HL-60 (cell line): ENCODE measurements around the gene SETD5.

Experiments used
- GABPA ChIP-seq: IDR thresholded peaks from 2 replicates; pipeline ENCODE4 v1.6.1; 2012; ENCODE audit warnings: low read depth
- POLR2AphosphoS5 ChIP-seq: IDR thresholded peaks from 2 replicates; pipeline ENCODE4 v1.6.1; 2012; ENCODE audit warnings: low read depth
- TF ChIP-seq, protein P1 (sequence below): IDR thresholded peaks from one replicate; pipeline ENCODE4 v1.5.1; 2011; ENCODE audit warnings: low read length, control low read depth, inconsistent platforms; ENCODE audit not compliant: insufficient read depth
- TF ChIP-seq, protein P2 (sequence below): IDR thresholded peaks from 2 replicates; pipeline ENCODE4 v1.6.1; 2012; ENCODE audit warnings: low read depth; ENCODE audit not compliant: insufficient replicate concordance

DNA sequence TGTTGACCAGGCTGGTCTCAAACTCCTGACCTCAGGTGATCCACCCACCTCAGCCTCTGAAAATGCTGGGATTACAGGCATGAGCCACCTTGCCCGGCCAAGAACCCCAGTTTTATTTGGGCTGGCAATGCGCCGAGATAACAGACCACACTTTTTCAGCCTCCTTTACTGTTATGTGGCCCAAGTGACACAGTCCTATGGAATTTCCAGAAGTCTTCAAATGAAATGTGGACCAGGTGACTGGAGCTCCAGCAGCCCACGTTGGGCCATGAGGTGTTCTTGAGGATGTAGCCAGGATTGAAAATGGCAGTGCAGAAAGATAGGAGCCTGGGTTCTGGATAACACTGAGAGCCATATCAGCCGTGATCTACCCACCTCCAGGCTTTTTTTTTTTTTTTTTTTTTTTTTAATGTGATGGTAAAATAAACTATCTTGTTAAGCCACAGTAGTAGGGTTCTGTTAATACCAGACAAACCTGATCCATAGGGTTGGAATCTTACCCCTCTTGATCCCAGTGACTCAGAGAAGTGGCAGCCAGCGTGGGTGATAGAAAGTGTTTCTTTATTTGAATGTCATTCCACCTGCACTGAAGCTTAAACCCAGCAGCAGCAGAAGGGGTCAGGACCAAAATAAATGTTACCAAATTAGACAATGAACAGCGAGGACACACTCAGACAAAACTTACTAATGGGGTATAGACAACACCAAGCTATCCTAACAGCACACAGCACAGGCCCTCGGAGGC, 100.6 kb downstream of the SETD5 start:
- TF ChIP-seq, protein P1, sequence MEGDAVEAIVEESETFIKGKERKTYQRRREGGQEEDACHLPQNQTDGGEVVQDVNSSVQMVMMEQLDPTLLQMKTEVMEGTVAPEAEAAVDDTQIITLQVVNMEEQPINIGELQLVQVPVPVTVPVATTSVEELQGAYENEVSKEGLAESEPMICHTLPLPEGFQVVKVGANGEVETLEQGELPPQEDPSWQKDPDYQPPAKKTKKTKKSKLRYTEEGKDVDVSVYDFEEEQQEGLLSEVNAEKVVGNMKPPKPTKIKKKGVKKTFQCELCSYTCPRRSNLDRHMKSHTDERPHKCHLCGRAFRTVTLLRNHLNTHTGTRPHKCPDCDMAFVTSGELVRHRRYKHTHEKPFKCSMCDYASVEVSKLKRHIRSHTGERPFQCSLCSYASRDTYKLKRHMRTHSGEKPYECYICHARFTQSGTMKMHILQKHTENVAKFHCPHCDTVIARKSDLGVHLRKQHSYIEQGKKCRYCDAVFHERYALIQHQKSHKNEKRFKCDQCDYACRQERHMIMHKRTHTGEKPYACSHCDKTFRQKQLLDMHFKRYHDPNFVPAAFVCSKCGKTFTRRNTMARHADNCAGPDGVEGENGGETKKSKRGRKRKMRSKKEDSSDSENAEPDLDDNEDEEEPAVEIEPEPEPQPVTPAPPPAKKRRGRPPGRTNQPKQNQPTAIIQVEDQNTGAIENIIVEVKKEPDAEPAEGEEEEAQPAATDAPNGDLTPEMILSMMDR, result no peak
- no peak for TF ChIP-seq POLR2AphosphoS5
- TF ChIP-seq, protein P2, sequence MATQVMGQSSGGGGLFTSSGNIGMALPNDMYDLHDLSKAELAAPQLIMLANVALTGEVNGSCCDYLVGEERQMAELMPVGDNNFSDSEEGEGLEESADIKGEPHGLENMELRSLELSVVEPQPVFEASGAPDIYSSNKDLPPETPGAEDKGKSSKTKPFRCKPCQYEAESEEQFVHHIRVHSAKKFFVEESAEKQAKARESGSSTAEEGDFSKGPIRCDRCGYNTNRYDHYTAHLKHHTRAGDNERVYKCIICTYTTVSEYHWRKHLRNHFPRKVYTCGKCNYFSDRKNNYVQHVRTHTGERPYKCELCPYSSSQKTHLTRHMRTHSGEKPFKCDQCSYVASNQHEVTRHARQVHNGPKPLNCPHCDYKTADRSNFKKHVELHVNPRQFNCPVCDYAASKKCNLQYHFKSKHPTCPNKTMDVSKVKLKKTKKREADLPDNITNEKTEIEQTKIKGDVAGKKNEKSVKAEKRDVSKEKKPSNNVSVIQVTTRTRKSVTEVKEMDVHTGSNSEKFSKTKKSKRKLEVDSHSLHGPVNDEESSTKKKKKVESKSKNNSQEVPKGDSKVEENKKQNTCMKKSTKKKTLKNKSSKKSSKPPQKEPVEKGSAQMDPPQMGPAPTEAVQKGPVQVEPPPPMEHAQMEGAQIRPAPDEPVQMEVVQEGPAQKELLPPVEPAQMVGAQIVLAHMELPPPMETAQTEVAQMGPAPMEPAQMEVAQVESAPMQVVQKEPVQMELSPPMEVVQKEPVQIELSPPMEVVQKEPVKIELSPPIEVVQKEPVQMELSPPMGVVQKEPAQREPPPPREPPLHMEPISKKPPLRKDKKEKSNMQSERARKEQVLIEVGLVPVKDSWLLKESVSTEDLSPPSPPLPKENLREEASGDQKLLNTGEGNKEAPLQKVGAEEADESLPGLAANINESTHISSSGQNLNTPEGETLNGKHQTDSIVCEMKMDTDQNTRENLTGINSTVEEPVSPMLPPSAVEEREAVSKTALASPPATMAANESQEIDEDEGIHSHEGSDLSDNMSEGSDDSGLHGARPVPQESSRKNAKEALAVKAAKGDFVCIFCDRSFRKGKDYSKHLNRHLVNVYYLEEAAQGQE, result no peak
- no peak for TF ChIP-seq GABPA
